SK-N-SH treated with all-trans-retinoic acid at 6 μM for 48 hours (cell line): Measurements from ENCODE around the gene SOX8.

ENCODE experiments used
- ATAC-seq: fragments of 200-7000 bp; cut with Tn5 transposase; 3 replicates; pipeline ENCODE4 v1.9.1; 2020; ENCODE audit warnings: mild to moderate bottlenecking, moderate library complexity
- ARNTL ChIP-seq: fragments of 450-650 bp; formaldehyde crosslinking; IDR thresholded peaks from 2 replicates; pipeline ENCODE4 v1.5.0; 2020; ENCODE audit warnings: low read depth, mild to moderate bottlenecking, moderate library complexity, borderline replicate concordance
- BACH2 ChIP-seq: fragments of 250-450 bp; sonication (Bioruptor Pico); IDR thresholded peaks from 2 replicates; pipeline ENCODE4 v1.9.0; 2021; ENCODE audit warnings: mild to moderate bottlenecking, borderline replicate concordance
- ESRRG ChIP-seq: fragments of 250-450 bp; sonication (Bioruptor Pico); IDR thresholded peaks from 2 replicates; pipeline ENCODE4 v1.6.1; 2021; ENCODE audit warnings: mild to moderate bottlenecking
- GLIS3 ChIP-seq: fragments of 250-450 bp; sonication (Bioruptor Pico); IDR thresholded peaks from 2 replicates; pipeline ENCODE4 v1.5.0; 2020; ENCODE audit warnings: mild to moderate bottlenecking, moderate library complexity
- OSR1 ChIP-seq: fragments of 250-450 bp; sonication (Bioruptor Pico); IDR thresholded peaks from 2 replicates; pipeline ENCODE4 v1.8.0; 2022; ENCODE audit warnings: moderate library complexity, mild to moderate bottlenecking, inconsistent platforms
- PPARA ChIP-seq: fragments of 250-450 bp; sonication (Bioruptor Pico); IDR thresholded peaks from 2 replicates; pipeline ENCODE4 v1.5.0; 2020; ENCODE audit warnings: mild to moderate bottlenecking, borderline replicate concordance
- RARB ChIP-seq: fragments of 250-450 bp; sonication (Bioruptor Pico); IDR thresholded peaks from 2 replicates; pipeline ENCODE4 v1.8.0; 2021; ENCODE audit warnings: mild to moderate bottlenecking, moderate library complexity
- SNAI2 ChIP-seq: fragments of 250-450 bp; sonication (Bioruptor Pico); IDR thresholded peaks from 2 replicates; pipeline ENCODE4 v1.5.0; 2020; ENCODE audit warnings: mild to moderate bottlenecking, moderate library complexity
- TCF4 ChIP-seq: fragments of 250-450 bp; sonication (Bioruptor Pico); IDR thresholded peaks from 2 replicates; pipeline ENCODE4 v1.8.0; 2021; ENCODE audit warnings: mild to moderate bottlenecking, moderate library complexity, borderline replicate concordance
- TOX ChIP-seq: fragments of 250-450 bp; sonication (Bioruptor Pico); IDR thresholded peaks from 2 replicates; pipeline ENCODE4 v1.8.0; 2021; ENCODE audit warnings: mild to moderate bottlenecking, moderate library complexity, borderline replicate concordance
- ZC3H10 ChIP-seq: fragments of 250-450 bp; sonication (Bioruptor Pico); IDR thresholded peaks from 2 replicates; pipeline ENCODE4 v1.5.1; 2021; ENCODE audit warnings: mild to moderate bottlenecking, moderate library complexity
- ZFP3 ChIP-seq: fragments of 250-450 bp; sonication (Bioruptor Pico); IDR thresholded peaks from 2 replicates; pipeline ENCODE4 v1.5.0; 2020; ENCODE audit warnings: mild to moderate bottlenecking, moderate library complexity
- ZFP30 ChIP-seq: fragments of 450-650 bp; formaldehyde crosslinking; IDR thresholded peaks from 2 replicates; pipeline ENCODE4 v1.5.0; 2022; ENCODE audit warnings: mild to moderate bottlenecking, moderate library complexity
- ZNF70 ChIP-seq: fragments of 450-650 bp; formaldehyde crosslinking; IDR thresholded peaks from 2 replicates; pipeline ENCODE4 v1.5.0; 2020; ENCODE audit warnings: mild to moderate bottlenecking, moderate library complexity
- ZNF8 ChIP-seq: fragments of 450-650 bp; formaldehyde crosslinking; IDR thresholded peaks from 2 replicates; pipeline ENCODE4 v1.5.0; 2020; ENCODE audit warnings: mild to moderate bottlenecking, moderate library complexity
- TF ChIP-seq, protein P1 (sequence below): fragments of 250-450 bp; sonication (Bioruptor Pico); IDR thresholded peaks from 2 replicates; pipeline ENCODE4 v1.5.1; 2021; ENCODE audit warnings: mild to moderate bottlenecking, moderate library complexity
- TF ChIP-seq, protein P2 (sequence below): fragments of 250-450 bp; sonication (Bioruptor Pico); IDR thresholded peaks from 2 replicates; pipeline ENCODE4 v1.5.1; 2020; ENCODE audit warnings: low read depth, mild to moderate bottlenecking, moderate library complexity
- TF ChIP-seq, protein P3 (sequence below): fragments of 250-450 bp; sonication (Bioruptor Pico); IDR thresholded peaks from 2 replicates; pipeline ENCODE4 v1.8.0; 2020; ENCODE audit warnings: mild to moderate bottlenecking, moderate library complexity, borderline replicate concordance
- TF ChIP-seq, protein P4 (sequence below): fragments of 250-450 bp; sonication (Bioruptor Pico); IDR thresholded peaks from 2 replicates; pipeline ENCODE4 v1.5.0; 2020; ENCODE audit warnings: mild to moderate bottlenecking, moderate library complexity

SOX8 gene

DNA sequence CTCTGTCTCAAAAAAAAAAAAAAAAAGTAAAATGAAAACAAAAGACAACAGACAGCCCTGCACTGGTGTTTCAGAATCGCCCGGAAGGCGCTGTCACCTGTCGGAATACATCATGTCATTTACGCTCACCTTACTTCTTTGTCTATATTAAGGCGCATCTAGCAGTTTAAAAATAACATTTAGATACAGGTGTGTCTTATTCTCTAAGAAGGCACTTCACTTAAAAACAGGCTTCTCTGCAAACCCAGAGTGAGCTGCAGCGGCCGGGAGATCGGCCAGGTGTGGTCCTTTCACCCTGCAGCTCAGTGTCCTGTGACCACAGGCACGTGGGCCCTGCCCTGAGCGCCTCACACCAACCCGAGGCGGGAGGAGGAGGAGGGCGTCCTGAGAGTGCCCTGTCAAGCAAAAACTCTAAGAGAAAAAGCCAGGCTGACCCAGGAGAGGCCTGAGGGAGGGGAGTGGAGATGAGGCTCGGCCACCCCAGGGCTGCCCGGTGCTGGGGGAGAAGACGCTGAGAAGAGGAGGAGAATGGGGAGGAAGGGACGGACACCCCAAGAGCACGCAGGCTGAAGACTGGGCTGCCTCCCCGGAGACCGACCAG is 7.5 kb upstream of the SOX8 start:
- no peak for ATAC-seq
- TF ChIP-seq, protein P1, sequence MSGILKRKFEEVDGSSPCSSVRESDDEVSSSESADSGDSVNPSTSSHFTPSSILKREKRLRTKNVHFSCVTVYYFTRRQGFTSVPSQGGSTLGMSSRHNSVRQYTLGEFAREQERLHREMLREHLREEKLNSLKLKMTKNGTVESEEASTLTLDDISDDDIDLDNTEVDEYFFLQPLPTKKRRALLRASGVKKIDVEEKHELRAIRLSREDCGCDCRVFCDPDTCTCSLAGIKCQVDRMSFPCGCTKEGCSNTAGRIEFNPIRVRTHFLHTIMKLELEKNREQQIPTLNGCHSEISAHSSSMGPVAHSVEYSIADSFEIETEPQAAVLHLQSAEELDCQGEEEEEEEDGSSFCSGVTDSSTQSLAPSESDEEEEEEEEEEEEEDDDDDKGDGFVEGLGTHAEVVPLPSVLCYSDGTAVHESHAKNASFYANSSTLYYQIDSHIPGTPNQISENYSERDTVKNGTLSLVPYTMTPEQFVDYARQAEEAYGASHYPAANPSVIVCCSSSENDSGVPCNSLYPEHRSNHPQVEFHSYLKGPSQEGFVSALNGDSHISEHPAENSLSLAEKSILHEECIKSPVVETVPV: no peak
- TF ChIP-seq BACH2 (CRISPR knock-in tag) (no peak), RARB (CRISPR knock-in tag) (no peak)

DNA sequence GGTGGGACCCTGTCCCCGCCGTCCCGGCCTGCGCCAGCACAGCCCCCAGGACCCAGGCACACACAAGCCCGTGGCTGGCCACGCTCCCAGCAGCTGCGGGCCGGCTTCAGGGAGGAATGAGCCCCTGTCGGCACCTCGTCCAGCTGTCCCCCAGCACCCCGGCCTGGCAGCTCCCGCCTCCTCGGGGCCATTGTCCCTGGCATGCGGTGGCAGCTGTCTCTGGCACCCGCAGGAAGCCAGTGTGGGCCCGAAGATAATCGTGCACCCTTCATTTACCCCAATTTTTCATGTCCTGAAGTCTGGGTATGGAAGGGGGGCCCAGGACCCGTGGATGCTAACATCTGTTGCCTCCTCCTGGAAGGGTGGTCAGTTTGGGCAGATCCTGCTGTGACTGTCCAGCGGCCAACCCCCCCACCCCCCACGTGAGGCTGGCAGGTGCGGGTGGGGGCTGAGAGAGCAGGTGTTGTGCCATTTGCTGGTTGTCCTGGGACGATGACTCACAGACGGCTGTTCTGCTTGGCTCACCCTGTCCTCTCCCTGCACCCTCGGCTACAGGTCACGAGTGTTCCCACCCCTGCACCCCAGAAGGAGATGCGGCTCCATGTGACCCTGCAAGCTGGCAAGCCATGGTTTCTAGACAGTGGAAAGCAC is 6.8 kb upstream of the SOX8 start:
- ATAC-seq: no peak
- TF ChIP-seq TCF4 (no peak), TOX (CRISPR knock-in tag) (no peak), RARB (CRISPR knock-in tag) (no peak), ESRRG (CRISPR knock-in tag) (no peak), ZNF70 (CRISPR knock-in tag) (no peak), GLIS3 (CRISPR knock-in tag) (no peak), ZNF8 (CRISPR knock-in tag) (no peak), ZC3H10 (CRISPR knock-in tag) (no peak), BACH2 (CRISPR knock-in tag) (no peak)
- TF ChIP-seq, protein P2, sequence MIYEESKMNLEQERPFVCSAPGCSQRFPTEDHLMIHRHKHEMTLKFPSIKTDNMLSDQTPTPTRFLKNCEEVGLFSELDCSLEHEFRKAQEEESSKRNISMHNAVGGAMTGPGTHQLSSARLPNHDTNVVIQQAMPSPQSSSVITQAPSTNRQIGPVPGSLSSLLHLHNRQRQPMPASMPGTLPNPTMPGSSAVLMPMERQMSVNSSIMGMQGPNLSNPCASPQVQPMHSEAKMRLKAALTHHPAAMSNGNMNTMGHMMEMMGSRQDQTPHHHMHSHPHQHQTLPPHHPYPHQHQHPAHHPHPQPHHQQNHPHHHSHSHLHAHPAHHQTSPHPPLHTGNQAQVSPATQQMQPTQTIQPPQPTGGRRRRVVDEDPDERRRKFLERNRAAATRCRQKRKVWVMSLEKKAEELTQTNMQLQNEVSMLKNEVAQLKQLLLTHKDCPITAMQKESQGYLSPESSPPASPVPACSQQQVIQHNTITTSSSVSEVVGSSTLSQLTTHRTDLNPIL: no peak

DNA sequence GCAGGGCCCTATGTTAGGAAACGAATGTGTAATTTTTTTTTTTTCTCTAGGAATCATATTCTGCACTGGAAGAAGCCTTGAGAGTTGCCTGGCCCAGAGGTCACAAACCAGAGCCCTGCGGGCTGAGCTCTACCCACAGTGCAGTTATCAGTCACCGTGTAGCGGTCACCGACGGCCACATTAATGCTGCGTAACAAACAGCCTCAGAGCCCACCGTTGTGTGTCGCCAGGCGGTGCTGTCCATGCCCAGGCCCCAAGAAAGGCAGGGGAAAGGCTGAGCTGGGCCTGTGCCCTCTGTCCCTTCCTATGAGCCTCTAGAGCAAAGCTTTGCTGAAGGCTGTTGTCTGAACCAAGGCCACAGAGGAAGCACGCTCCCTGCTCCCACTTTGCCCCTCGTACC is 6.3 kb upstream of the SOX8 start:
- TF ChIP-seq PPARA (CRISPR knock-in tag): no peak
- TF ChIP-seq, protein P2: no peak
- no peak for TF ChIP-seq ZFP30 (CRISPR knock-in tag)
- no peak for TF ChIP-seq ZC3H10 (CRISPR knock-in tag)
- TF ChIP-seq, protein P3, sequence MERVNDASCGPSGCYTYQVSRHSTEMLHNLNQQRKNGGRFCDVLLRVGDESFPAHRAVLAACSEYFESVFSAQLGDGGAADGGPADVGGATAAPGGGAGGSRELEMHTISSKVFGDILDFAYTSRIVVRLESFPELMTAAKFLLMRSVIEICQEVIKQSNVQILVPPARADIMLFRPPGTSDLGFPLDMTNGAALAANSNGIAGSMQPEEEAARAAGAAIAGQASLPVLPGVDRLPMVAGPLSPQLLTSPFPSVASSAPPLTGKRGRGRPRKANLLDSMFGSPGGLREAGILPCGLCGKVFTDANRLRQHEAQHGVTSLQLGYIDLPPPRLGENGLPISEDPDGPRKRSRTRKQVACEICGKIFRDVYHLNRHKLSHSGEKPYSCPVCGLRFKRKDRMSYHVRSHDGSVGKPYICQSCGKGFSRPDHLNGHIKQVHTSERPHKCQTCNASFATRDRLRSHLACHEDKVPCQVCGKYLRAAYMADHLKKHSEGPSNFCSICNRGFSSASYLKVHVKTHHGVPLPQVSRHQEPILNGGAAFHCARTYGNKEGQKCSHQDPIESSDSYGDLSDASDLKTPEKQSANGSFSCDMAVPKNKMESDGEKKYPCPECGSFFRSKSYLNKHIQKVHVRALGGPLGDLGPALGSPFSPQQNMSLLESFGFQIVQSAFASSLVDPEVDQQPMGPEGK (CRISPR knock-in tag): no peak
- TF ChIP-seq BACH2 (CRISPR knock-in tag): no peak
- no peak for TF ChIP-seq SNAI2 (CRISPR knock-in tag)
- no peak for TF ChIP-seq RARB (CRISPR knock-in tag)
- TF ChIP-seq, all 23 proteins: peak for 0
- ATAC-seq: no peak

DNA sequence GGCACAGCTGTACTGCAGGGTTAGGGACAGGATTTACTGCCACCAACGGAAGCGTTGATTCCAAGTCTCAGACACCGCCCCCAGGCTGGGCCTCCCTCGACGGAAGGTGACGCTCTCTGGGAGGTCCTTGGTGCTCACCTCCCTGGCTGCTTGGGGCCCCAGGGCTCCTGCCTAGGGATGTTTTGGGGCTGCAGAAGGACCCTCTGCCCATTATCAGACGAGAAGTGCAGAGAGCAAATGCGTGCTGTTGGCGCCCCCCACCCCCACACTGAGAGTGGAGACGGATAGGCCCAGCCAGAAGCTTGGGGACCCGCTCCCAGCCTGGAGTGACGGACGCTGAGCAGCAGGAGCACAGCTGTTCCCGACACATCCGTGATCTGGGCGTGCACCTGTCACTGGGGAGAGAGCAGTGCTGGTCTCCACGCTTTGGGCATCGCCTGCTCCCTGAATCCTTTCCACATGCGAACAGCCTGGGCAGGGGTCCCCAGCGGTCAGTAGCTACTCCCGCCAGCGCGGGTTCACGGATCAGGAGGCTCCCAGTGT is 5.1 kb upstream of the SOX8 start:
- TF ChIP-seq GLIS3 (CRISPR knock-in tag) (no peak), ZNF8 (CRISPR knock-in tag) (no peak), OSR1 (CRISPR knock-in tag) (no peak), ARNTL (CRISPR knock-in tag) (no peak), TOX (CRISPR knock-in tag) (no peak), SNAI2 (CRISPR knock-in tag) (no peak), ESRRG (CRISPR knock-in tag) (no peak), ZNF70 (CRISPR knock-in tag) (no peak), PPARA (CRISPR knock-in tag) (no peak), ZFP3 (CRISPR knock-in tag) (no peak), ZFP30 (CRISPR knock-in tag) (no peak), ZC3H10 (CRISPR knock-in tag) (no peak)
- TF ChIP-seq, protein P4, sequence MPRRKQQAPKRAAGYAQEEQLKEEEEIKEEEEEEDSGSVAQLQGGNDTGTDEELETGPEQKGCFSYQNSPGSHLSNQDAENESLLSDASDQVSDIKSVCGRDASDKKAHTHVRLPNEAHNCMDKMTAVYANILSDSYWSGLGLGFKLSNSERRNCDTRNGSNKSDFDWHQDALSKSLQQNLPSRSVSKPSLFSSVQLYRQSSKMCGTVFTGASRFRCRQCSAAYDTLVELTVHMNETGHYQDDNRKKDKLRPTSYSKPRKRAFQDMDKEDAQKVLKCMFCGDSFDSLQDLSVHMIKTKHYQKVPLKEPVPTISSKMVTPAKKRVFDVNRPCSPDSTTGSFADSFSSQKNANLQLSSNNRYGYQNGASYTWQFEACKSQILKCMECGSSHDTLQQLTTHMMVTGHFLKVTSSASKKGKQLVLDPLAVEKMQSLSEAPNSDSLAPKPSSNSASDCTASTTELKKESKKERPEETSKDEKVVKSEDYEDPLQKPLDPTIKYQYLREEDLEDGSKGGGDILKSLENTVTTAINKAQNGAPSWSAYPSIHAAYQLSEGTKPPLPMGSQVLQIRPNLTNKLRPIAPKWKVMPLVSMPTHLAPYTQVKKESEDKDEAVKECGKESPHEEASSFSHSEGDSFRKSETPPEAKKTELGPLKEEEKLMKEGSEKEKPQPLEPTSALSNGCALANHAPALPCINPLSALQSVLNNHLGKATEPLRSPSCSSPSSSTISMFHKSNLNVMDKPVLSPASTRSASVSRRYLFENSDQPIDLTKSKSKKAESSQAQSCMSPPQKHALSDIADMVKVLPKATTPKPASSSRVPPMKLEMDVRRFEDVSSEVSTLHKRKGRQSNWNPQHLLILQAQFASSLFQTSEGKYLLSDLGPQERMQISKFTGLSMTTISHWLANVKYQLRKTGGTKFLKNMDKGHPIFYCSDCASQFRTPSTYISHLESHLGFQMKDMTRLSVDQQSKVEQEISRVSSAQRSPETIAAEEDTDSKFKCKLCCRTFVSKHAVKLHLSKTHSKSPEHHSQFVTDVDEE (CRISPR knock-in tag): no peak
- TF ChIP-seq, protein P2: no peak
- TF ChIP-seq, protein P3 (CRISPR knock-in tag): no peak
- ATAC-seq: no peak
